Right ventricle myocardium superior (tissue), 1 donor: ENCODE data around the gene NRF1. TPM values are rescaled to one million over a fixed set of nuclear protein-coding genes. Genes with fewer than 3 reads are reported as not detected.
"Not testable (repeated sequence)": the region's sequence is repeated elsewhere in the genome, so short reads cannot be mapped to it uniquely, and the experiment has no call there.

Source experiments
- ATAC-seq: fragments of 200-7000 bp; cut with Tn5 transposase; one replicate; pipeline ENCODE4 v1.9.1; 2020; ENCODE audit warnings: mild to moderate bottlenecking; ENCODE audit not compliant: poor library complexity
- DNase-seq: peaks from one replicate; pipeline ENCODE4 v3.0.0-alpha.2; 2020
- intact Hi-C: fragments of 100-400 bp; cut with DNase I; formaldehyde crosslinking; loops from one replicate; pipeline ENCODE4 v1.11.2; 2022
- total RNA-seq: library from RNA; stranded (reverse); fragmentation: NEBNext Ultra II Directional; extraction: Animal tissue kit (Norgen Biotek cat#: 25700); gene quantifications from one replicate; pipeline ENCODE4 v1.2.1, GENCODE V29; 2021
- donor health status: DM: no; HTN: yes; CAD: no; lungs with severe emphysema.

NRF1 gene
- total RNA-seq, 1 donor from 2014 or later, result 9.0 TPM

DNA sequence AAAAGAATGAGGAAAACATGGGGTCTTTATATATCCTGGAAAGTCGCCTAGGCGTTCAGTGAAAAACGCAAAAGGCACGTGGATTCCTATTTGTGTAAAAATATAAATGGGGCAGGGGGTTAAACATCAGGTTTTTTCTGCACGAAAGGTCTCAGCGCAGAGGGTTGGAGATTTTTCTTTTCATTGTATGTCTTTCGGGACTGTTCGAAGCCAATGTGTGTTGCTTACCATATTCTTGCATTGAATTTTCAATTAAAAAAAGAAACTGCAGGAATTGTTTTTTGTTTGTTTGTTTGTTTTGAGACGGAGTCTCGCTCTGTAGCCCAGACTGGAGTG is 172.0 kb downstream of the NRF1 start:
- no peak for DNase-seq
- intact Hi-C loops, result no loop called here
- no peak for ATAC-seq

DNA sequence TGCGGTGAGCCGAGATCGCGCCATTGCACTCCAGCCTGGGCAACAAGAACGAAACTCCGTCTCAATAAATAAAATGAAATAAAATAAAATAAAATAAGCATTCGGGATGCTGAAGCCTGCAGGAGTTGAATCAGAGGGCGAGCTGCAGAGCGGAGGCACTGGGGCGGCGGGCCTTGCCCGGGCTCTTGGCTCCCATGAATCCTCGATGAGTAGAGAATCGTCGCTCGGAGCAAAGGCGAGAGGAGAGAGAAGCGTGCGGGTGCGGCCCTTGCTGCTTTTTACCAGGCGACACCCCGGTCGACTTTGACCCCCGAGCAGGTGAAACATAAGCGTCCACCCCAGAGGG is 172.9 kb downstream of the NRF1 start:
- ATAC-seq (no peak), DNase-seq (no peak)
- intact Hi-C loops, result no loop called here

DNA sequence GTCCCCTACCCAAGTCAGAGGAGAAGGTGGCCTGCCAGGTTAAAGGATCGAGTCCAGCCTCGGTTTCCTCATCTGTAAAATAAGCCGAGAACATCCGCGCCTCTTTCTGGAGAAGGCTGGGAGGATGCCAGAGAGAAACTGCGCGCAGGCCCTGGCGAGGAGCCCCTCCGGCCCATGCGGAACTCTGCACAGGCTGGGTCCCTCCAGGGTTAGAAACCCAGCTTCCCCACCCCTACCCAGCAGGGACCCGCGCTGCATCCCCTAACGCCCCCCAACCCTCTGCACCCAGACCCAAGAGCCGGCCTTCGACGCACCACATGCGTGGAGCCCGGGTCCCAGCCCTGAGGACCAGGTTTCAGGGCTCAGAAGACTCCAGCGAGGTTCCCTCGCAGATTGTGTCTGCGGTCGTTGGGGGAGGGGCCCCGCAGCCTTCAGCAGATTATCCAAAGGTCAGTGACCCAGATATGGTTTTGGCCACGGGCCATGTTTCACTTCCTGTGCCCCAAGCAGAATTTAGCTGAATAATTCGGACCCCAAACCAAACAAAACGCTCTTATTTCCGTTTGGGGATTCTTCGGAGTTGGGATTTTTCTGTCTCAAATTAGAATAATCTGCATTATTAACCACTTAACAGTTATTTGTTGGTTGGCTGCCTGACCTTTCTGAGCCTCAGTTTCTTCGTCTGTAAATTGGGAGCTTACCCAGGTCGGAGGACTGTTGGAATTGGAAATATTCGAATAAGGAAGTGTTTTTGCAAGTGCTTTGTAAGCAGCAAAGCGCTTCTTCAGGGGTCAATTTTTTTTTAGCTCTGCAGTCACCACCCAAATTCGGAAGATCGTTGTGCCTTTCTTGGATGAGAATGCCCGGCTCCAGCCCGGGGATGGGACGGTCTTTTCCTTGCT is 173.5 kb downstream of the NRF1 start:
- peak; percentile 30 for ATAC-seq
- intact Hi-C loops, result no loop called here
- DNase-seq, result peak; percentile 64

DNA sequence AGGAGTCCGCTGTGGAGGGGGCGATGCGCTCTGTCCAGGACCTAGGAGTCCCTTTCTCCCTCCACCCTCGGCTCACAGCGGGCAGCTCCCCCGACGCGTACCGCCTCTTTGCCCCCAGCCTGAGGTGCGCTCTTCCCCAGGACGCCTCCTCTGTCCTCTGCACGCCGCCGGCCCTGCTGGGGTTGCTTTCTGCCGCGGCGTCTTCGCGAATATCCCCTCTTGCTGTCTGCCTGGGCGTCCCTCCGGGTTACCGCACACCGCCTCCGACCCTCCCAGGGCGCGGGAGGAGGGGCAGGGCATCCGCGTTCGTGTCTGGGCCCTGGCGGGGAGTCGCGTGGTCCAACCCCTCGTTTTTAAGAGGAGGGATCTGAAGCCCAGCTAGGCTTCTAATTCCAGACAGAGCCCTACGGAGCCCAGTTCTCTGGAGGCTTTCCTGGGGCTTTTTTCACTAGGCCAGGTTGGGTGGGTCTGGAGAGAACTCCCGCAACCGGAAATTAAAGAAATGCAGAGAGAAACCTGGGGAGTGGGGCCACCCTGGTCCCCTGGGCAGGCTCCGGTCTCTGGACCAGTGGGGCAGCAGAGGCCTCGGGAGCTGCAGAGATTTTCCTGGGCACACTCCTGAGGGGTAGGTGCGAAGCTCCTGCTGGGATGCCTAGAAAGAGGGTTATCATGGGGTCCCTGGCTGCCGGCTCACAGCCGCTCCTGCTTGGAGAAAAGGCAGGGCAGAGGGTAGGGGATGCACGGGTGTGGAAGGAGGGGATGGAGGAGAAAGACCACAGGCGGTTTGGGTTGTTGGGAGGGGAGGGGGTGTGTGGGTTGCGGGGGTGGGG is 174.4 kb downstream of the NRF1 start:
- intact Hi-C loops, result no loop called here
- ATAC-seq (no peak), DNase-seq (no peak)

DNA sequence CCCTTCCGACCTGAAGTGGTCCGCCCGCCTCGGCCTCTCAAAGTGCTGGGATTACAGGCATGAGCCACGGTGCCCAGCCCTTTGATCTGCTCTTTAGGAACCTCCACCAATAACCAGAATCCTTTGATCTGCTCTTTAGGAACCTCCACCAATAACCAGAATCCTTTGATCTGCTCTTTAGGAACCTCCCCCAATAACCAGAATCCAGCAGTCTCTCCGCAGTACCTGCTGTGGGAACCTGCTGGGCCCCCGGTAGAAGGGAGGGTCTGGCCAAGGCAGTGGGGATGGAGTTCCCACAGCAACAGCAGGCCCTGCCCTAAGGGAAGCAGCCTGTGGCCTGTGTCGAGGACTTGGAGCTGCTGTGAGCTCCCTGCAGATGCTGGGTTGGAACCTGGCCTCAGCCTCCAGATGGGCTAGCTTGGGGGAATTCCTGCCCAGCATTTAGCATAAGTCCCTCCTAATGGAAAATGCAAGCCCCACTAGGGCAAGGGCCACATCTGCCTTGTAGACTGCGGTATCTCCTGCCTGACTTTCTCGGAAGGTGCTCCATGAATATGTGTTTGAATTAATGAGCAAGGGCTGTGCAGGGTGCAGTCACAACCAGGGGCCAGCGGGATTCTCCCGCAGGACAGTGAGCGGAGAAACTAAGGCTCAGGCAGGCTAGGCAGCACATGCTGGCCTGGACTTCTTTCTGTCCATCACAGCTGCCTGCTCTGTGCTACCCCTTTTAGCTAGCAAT is 175.5 kb downstream of the NRF1 start:
- DNase-seq, result no peak
- ATAC-seq, result no peak
- intact Hi-C loops, result no loop called here

DNA sequence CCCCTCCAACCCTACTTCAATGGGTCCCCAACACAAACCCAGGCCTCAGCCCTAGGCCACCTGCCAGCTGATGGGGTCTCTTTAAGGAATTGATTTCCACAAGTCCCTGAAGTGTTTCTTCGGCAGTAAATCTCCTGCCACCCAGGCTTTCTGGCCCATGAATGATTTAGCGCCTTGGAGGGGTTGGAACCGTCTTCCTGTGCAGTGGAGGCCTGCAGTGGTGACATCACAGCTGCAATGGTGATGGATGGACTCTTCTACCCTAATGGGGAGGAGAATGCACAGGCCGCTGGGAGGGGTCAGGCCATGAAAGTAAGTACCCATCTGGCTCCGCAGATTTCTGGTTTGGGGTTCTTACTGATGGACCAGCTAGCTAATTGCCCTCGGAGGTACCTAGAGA is 177.5 kb downstream of the NRF1 start:
- ATAC-seq (no peak), DNase-seq (no peak)
- intact Hi-C loops, result no loop called here

DNA sequence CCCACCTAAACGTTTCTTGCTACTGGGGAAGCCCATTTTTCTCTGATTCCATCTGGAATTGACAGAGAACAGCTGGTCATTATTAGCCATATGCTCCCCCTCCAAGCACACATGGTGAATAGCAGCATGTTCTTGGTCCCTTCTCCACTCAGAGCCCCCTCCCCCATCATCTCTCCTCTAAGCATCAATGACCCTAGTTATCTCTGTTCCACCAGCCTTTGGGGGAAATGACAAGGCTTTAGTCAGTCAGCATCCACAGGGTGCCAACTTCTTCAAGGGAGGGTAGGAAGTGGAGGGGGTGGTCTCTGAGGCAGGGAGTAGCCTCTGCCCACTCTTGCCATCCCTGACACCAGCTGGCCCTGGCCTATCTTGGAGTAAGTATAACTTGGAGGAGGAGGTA is 178.1 kb downstream of the NRF1 start:
- DNase-seq (no peak), ATAC-seq (no peak)
- intact Hi-C loops, result no loop called here

DNA sequence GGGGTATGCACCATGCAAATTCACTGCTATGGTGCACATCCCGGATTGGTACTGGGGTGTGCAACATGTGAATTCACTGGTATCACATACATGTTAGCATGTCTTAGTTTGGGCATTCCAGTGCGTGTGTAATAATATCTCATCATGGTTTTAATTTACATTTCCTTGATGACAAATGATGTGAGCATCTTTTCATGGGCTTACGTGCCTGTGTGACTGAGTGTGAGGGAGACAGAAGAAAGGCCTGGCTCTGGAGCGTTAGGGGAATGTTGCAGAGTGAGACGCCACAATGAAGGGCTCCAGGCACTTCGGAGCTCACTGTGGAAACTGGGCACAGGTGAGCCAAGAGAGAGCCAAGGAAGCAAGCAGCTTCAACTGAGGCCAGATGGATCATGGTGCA is 178.6 kb downstream of the NRF1 start:
- ATAC-seq (no peak), DNase-seq (no peak)
- intact Hi-C loops, result no loop called here

DNA sequence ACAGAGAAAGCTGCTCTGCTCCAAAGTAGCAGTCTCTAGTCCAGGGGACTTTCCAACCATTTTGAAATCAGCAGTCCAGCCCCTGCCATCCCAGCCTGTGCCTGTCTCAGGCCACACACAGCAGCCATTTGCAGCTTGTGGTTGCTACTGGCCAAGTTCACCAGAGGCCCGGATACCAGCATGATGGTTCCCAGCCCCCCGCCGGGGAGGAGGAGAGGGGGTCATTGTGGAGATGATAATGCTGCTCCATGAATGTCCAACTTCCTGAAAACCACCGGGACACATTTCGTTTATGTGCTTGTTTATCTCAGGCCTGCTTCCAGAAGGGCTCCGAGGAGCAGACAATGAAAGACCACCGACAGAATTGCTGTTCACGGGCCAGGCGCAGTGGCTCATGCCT is 181.2 kb downstream of the NRF1 start:
- ATAC-seq, result no peak
- intact Hi-C loops, result no loop called here

DNA sequence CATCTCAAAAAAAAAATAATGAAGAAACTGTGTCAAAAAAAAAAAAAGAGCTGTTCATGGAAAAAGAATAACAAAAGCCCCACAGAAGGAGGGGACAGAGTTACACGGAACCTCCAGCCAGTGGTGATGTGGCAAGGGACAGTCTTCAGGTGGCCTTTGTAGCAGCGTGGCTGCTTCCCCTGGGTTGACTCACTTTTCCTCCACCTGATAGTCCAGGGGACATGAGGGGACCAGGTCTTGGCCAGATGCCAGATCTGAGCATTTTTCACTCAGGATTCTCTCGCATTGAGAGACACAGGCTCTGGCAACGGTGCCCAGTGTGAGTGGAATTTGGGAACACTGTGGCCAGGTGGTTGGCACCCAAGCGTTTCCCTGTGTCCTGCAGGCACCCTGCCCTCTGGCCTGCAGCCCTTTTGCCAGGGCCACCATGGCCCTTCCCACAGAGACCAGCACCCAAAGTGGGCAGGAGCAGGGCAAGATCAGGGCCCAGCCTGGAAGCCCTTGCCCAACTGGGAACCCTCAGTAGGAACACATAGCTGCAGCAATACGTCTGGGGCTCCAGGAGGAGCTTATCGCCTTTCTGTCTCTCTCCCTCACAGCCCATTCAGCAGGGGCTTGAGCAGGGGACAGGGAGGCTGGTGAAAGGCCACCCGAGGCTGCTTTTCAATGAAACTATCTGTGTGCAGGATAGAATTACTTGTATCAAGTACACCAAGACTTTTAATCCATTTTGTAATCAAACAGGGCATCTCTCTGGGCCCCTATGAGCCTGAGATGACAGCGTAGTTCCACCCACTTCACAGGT is 182.2 kb downstream of the NRF1 start:
- ATAC-seq (no peak), DNase-seq (no peak)
- intact Hi-C loops, result no loop called here

More for the DNA sequence above, 181.2 kb downstream of the NRF1 start:
- DNase-seq, result no peak

DNA sequence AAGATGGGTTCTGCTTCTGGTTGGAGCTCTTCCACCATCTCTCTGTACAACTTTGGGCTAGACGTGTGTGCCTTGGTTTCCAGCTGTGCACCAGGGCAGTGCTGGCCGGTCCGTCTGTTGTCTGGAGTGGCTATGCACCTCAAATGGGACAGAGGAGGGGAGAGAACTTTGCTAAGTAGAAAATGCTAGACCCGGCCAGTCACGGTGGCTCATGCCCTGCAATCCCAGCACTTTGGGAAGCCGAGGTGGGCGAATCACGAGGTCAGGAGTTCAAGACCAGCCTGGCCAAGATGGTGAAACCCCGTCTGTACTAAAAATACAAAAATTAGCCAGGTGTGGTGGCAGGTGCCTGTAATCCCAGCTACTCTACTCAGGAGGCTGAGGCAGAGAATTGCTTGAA is 182.9 kb downstream of the NRF1 start:
- intact Hi-C loops, ATAC-seq, DNase-seq: not testable (repeated sequence)

DNA sequence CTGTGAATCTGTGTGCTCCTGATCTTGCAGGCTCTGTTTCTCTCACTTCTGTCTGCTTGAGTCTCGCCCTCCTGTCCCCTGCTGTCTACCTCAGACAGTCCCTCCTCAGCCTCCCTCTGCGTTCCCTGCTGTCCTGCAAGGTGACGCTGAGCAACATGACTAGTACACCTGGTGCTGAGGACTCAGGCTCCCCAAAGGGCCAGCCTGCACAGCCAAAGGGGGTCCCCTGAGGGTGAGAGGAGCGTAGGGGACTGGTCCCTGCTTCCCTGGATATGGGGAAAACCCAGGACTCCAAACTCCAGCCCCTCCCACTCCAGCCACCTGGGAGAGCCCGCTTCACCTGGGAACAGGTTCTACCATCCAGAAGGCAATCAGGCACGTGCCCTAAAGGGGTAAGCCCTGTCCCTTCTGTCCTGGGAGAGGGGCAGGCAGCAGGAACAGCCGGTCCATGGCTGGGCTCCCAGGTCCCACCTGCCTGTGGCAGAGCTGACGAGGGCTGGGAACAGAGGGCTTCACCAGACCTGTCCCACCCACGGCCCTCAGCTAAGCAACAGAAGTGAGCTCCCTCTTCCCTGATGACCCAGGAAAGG is 184.8 kb downstream of the NRF1 start:
- intact Hi-C loops, result no loop called here

DNA sequence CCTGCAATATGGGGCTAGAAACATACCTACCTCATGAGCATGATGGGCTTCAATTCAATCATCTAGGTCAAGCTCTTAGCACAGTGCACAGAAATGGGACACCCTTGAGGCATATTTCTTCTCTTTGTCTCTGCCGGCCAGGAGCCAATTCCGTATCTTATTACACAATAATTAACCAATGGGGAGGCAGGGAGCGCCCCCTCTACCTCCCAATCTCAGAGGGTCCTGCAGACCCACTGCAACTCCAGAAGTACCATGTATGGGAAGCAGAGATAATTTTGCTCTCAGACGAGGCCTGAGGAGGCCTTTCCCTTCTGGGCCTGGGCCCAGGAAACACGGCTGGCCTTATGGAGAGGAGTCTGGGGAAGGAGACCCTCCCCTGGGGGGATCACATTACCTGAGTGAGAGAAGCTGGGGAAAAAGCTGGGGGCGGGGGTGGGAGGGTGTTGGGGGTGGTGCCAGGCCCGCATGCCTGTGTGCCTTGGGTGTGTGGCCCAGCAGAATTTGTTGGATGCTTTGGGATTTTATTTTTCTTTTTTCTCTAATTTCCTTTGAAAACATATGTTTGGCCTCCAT is 185.8 kb downstream of the NRF1 start:
- DNase-seq, result no peak
- ATAC-seq, result no peak
- intact Hi-C loops, result no loop called here

More for the DNA sequence above, 184.8 kb downstream of the NRF1 start:
- no peak for ATAC-seq
- no peak for DNase-seq

DNA sequence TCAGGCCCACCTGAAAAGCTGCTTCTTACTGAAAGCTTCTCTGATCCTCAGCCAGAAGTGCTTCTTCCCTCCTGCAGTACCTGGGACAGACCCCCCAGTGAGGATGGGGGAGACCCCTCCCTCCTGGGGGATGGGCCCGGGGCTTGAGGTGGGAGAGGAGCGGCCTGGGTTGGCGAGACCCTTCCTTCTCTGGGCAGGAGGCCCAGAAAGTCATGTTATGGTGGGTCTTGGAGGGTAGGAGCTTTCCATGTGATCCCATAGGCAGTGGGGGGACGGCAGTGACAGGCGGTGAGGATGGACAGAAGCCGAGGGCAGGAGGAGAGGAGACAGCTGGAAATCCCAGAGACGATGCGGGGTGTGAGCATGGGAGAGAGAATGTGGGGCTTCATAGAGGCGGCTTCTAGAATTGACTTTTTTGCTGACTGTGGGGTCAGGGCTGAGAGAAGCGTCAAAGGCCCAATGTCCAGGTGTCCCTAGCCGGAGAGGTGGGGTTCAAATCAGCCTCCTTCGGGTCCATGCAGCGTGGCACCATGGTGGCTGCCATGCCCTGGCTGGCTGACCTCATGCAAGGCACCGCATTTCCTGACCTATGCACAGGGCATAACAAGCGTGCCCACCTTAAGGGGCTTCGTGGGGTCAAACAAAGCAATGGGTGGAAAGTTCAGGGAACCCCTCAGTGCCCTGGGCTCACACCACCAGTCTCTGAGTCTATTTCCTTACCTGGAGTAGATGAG is 187.3 kb downstream of the NRF1 start:
- no peak for DNase-seq
- no peak for ATAC-seq
- intact Hi-C loops, result no loop called here

DNA sequence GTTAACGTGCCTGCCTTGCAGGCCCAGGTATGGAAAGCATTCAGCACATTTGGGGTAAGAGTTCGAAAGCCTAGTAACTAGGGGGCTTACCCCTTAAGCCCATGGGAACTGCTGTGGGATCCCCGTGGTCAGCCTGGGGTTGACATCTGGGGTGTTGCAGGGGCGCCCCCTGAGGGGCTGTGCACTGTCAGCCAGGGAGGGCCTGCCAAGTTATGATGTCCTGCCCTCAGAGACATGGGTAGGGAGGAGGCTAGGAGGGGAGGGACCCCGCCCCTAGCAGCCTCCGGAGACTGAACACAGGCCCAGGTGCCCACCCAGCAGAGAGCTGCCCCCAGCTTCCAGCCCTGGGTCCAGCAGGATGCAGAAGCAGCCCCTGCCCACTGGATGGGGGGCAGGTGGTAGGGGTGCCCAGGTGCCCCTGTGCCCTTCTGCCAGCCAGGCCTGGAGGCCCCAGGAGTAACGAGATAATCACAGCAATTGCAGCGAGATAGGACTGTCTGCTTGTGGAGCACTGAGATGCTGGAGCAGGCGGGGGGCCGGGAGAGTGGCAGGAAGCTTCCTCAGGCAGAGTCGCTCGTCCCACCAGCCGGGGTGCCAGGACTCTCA is 187.9 kb downstream of the NRF1 start:
- ATAC-seq (no peak), DNase-seq (no peak)

DNA sequence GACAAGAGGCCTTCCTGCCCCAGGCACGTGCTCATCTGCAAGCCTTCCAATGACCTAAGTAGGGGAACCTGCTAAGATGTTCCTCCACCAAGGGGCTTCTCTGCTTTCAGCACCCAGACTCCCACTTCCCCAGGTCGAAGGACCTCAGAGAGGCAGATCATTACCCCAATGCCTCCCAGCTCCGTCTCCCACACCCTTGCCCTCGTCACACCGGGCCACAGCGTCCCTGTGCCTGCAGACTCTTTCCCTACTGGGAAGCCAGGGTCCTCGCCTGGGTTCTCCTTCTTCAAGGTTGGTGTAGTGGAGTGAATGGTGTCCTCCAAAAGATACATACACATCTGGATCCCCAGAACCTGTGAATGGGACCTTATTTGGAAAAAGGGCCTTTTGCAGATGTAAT is 189.4 kb downstream of the NRF1 start:
- ATAC-seq (no peak), DNase-seq (no peak)
- intact Hi-C loops, result no loop called here

More for the DNA sequence above, 187.9 kb downstream of the NRF1 start:
- intact Hi-C loops, result no loop called here

DNA sequence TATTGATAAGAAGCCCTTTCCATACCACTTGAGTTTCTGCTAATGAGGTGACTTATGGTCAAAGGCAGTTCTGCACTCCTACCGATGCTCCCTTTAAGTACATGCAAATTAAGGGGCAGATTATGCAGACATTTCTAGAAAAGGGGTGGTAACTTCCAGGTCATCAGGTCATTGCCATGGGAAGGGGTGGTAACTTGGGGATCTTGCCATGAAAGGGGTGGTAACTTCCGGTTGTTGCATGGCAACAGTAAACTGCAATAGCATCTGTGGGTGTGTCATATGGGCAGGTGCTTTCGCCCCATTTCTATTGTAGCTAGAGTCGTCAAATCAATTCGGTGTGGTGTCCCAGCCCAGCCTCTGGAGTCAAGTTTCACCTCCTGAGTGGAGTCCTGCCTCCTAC is 190.4 kb downstream of the NRF1 start:
- DNase-seq, result no peak
- ATAC-seq, result no peak
- intact Hi-C loops, result no loop called here
